Stimulated activated CD8-positive, alpha-beta memory T cell treated with anti-CD3 and anti-CD28 coated beads, Interleukin-12 subunit alpha, Interleukin-12 subunit beta, amount 100 ng/mL, for 1 hour (primary cell): ENCODE measurements around the gene DTNB.

Experiments
- DNase-seq: peaks from one replicate; pipeline ENCODE4 v3.0.0-alpha.2; 2020; ENCODE audit warnings: low read depth

The DTNB gene

GRCh38 chr2:25341011-25341727, 332.2 kb downstream of the DTNB start:
- DNase-seq, result no peak

GRCh38 chr2:25340181-25340921, 333.0 kb downstream of the DTNB start:
- DNase-seq, result no peak

- DNase-seq, result no peak
Measured at GRCh38 chr2:25339791-25340180, 333.6 kb downstream of the DTNB start.

- no peak for DNase-seq
Measured at GRCh38 chr2:25339211-25339674, 334.1 kb downstream of the DTNB start.

- DNase-seq, result no peak
Measured at GRCh38 chr2:25338401-25338800, 335.0 kb downstream of the DTNB start.

- no peak for DNase-seq
Measured at GRCh38 chr2:25337891-25338290, 335.5 kb downstream of the DTNB start.

- DNase-seq, result no peak
Measured at GRCh38 chr2:25337276-25337675, 336.1 kb downstream of the DTNB start.

GRCh38 chr2:25336383-25336841, 337.0 kb downstream of the DTNB start:
- no peak for DNase-seq

GRCh38 chr2:25335971-25336370, 337.4 kb downstream of the DTNB start:
- no peak for DNase-seq

- no peak for DNase-seq
Measured at GRCh38 chr2:25335204-25335603, 338.2 kb downstream of the DTNB start.

- DNase-seq, result no peak
Measured at GRCh38 chr2:25334482-25334881, 338.9 kb downstream of the DTNB start.

- DNase-seq, result no peak
Measured at GRCh38 chr2:25333981-25334380, 339.4 kb downstream of the DTNB start.

GRCh38 chr2:25332571-25332970, 340.8 kb downstream of the DTNB start:
- DNase-seq, result no peak

- DNase-seq, result no peak
Measured at GRCh38 chr2:25331686-25332365, 341.6 kb downstream of the DTNB start.

- no peak for DNase-seq
Measured at GRCh38 chr2:25330937-25331336, 342.4 kb downstream of the DTNB start.

- no peak for DNase-seq
Measured at GRCh38 chr2:25330273-25330672, 343.1 kb downstream of the DTNB start.

- no peak for DNase-seq
Measured at GRCh38 chr2:25328152-25329085, 345.0 kb downstream of the DTNB start.
